Germinal center (tissue), 1 donor: ENCODE results near the gene KRTCAP2.
"Not testable (repeated sequence)": the region's sequence is repeated elsewhere in the genome, so short reads cannot be mapped to it uniquely, and the experiment has no call there.

Source experiments
- DNase-seq: peaks from one replicate; pipeline ENCODE4 v3.0.0; 2012; ENCODE audit warnings: mixed read lengths, low spot score

The KRTCAP2 gene

DNA sequence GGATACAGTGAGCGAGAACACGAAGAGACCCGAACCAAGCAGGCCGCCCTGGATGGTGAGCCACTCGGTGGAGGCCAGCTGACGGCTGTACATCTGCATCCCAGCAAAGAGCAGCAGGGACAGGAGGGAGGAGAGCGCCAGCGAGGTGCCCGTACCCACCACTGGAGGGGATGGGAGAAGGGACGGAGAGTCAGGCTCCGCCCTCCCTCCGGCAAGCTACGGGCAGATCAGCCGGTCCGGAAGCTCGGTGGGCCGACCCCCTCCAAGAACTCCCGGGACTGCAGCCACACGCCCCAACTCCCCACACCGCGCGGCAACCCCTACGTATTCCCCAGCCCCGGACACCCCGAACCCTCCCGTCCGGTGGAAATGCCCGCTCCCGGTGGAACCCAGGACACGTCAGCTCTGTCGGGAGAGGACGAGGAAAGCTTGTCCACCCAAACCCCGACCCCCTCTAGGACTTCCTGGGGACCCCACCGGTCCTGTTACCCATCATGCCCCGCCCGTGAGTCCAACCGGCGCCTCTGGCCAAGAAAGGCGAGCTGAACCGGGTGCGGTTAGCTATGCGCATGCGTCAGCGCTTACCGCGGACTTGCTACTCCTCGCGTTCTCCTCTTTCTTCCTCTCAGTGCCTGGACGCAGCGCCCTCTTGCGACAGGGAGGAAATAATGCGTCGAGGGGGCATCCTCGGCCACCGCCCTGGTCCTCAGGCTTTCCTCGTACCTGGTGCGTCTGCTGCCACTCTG, at the start of gene KRTCAP2:
Gene KRTCAP2 (minus strand): TSS at position 573 of the 746 bp plus-strand sequence. CDS start 80 bp downstream, at position 493.
- DNase-seq, result peak; percentile 97

DNA sequence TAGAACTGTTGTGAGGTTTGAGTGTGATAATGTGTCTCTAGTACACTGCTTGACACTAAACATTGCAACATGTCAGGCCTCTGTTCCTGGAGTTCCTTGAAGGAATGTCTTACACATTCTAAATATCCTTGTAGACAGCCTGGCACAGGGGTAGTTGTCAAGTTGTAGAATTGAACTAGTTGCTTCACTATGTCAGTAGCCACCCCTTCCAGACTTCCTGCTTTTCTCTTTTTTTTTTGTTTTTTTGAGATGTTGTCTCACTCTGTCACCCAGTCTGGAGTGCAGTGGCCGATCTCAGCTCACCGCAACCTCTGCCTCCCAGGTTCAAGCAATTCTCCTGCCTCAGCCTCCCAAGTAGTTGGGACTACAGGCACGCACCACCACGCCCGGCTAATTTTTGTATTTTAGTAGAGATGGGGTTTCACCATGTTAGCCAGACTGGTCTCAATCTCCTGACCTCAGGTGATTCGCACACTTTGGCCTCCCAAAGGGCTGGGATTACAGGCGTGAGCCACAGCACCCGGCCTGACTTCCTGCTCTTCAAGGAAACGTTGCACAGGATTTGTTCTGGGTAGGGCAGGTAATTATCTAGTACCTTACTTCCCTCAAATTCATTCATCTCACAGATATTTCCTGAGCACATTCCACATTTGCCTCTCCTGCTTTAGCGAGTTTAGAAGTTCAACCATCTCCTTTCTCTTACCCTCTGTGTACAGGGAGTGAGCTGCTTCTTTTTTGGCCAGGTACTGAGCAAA, 47.3 kb upstream of the KRTCAP2 start:
- DNase-seq, result not testable (repeated sequence)

DNA sequence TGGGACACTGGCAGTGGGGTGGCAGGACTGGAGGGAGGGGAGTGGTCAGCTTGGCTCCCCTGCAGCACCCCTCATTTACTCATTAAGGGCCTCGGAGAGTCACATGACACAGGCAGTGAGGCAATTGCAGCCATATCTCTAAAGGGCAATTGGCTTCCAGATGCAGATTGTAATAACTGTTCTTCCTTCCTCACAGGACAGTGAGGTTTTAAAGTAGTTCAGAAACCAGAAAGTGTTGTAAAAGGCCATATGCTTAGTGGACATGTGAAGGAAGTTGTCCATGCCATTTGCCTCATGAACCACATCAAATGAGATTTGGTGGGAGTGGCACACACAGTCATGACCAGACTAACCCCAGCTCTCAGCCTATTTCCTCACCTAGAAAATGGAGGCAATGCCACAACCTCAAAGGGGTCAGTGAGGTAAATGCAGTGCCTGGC, 46.5 kb upstream of the KRTCAP2 start:
- no peak for DNase-seq

DNA sequence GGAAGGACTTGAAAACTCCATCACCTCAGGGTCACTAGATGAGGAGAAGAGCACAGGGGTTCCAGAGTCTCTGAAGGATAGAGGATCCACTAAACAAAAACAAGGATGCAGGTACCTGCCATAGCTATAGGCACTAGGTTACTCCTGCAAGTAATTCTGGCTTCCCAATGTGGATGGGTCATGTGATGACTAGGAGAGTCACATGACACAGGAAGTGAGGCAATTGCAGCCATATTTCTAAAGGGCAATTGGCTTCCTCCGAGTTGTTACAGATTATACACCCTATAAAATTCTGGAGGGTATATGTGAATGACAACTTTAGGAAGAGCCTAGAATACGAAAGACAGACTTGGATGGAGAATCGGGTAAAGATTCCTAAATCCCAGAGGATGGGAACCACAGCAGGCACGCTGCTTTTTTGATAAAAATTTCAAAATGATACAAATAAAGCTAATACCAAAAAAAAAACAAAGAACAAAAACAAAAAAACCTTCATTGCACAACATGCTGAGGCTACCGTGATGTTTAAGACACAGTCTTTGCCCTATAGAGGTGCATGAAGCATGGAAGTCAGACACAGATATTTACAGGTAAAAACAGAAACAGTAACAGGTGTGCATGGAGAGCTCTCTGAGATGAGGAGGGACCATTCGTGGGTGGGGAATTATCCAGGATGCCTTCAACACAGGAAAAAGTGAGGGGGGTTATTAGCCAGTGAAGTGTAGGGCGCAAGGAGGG, 45.9 kb upstream of the KRTCAP2 start:
- no peak for DNase-seq

DNA sequence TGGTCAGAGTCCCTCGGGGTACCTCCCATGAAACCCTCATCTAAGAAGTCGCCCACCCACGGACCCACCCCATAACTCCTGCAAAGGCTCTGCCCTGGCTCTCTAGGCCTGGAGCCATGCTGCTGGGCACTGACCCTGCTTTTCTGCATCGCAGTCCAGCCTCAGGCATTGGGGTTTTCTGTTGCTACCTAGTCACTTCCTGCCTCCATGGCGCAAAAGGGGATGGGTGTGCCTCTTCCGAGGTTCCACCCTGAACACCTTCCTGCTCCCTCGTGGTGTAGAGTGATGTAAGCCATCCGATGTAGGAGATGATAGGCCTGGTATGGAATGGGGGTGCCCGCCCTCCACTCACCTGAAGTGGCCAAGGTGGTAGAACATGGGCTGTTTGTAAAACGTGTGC, 41.6 kb upstream of the KRTCAP2 start:
- not testable (repeated sequence) for DNase-seq

DNA sequence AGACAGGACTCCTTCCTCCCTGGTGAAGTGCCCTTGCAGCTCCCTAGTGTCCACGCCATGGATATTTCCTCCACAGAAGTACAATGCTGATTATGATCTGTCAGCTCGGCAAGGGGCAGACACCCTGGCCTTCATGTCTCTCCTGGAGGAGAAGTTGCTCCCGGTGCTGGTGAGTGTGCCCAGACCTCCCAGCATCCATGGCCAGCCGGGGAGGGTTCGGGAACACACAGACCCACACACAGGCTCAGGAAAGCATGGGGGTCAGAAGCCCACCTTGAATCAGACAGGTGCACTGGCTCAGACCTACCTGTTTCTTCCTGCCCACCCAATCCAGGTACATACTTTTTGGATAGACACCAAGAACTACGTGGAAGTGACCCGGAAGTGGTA, 38.9 kb upstream of the KRTCAP2 start:
- DNase-seq, result not testable (repeated sequence)

DNA sequence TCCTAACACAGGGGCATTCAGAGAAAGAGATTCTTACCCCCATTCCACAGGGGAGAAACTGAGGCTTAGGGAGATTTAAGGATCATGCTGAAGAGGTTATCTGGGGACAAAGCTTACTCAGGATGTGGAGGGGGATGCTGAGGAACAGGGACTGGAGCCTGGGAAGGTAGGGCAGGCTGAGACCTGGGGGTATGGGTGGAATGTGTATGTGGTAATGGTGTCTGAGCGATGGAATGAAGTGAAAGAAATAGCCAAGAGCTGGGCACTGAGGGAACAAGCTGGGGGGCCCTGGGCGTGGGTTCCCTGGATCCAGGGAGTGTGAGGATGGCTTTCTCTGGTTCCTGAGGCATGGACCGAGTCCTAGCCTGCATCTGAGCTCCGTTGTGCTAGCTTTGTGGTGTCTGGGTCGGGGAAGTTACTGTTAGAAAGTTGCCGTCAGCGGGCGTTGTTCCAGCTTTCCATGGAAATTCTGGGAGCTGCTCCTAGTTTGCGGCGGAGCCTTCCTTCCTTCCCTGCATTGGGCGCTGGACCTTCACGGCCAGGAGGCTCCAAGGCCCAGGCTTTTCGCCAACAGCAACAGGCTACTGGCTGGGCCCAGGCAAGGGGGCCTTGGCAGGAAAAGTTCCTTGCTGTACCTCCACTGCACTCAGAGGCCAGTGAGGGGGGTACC, 38.4 kb upstream of the KRTCAP2 start:
- DNase-seq, result not testable (repeated sequence)

DNA sequence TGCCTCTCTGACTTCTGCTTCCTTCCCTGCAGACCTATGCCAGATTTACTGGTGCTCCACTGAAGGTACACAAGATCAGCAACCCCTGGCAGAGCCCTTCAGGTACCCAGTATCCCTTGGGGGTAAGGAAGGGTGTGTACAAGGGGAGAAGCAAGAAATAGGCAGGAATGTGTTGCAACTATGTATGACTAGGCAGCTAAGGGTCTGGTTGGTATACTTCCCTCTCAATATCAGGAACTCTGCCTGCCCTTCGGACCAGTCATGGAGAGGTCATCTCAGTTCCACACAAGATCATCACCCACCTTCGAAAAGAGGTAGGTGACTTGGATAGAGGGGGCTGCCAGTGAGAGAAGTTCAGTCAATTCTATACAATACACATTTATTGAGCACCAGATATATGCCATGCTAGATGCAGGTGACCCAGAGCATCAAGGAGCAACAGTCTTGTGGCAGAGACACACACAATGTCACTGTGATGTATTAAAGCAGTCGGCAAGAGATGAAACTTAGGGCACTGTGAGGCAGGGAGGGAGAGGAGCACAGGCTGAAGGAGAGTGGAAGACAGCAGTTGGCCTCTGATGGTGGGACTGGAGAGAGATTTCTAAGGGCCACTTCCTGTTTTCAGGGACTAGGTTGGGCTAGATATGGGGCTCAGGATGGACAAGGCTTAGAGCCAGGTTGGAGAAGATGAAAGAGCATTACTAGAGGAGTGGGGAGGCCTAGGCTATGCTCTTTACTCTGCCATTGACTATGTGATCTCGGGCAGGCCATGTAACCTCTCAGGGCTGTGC, 37.4 kb upstream of the KRTCAP2 start:
- no peak for DNase-seq

DNA sequence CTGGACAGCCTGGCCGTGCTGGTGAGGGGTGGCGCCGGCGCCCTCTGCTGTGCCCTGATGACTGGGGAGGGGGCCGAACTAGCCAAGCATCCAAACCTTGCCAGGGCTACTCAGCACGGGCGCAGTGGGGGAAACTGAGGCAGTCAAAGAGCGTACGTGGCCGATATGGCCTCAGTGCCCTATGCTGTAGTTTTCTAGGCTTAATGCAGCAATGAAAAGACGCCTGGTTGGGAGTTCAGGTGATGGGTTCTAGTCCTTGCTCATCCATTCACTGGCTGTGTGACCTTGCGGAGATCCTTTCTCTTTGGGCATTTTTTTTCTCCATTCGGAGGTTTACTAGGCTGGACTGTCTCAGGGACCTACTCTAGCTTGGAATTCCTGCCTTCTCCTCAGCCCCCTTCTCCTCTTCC, 36.2 kb upstream of the KRTCAP2 start:
- no peak for DNase-seq

DNA sequence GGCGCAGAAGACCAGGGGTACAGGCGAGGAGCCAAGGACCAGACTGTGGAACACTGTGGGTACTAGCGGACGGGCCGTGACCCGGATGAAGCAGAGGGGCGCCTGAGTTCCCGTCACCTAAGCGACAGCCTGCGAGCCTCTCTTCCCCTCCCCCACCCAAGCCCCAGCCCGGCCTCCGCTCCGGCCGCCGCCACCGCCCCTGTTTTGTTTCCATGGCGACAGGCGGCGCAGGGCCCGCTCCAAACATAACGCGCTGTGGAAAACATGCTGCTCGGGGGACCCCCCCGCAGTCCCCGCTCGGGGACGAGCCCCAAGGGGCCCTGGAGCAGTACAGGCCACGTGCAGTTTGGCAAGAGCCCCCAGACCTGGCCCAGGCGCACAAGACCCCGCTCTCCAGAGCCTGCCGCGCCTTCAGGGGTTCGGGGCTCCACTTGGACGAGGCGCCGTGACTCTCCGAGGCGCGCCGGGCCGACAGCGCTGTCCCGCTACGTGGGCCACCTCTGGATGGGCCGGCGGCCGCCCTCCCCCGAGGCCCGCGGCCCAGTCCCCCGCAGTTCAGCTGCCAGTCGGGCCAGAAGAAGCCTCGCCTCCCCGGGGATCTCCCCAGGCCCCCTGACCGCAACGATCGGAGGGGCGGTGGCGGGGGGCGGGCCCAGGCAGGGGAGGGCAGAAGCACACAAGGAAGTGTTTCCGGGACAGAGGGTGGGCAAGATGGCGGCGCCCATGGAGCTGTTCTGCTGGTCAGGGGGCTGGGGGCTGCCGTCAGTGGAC, 35.6 kb upstream of the KRTCAP2 start, which contains the start of gene MTX1:
Gene MTX1 (plus strand): TSS at position 155 of the 771 bp plus-strand sequence. CDS start 110 bp downstream, at position 265.
- peak; percentile 83 for DNase-seq

DNA sequence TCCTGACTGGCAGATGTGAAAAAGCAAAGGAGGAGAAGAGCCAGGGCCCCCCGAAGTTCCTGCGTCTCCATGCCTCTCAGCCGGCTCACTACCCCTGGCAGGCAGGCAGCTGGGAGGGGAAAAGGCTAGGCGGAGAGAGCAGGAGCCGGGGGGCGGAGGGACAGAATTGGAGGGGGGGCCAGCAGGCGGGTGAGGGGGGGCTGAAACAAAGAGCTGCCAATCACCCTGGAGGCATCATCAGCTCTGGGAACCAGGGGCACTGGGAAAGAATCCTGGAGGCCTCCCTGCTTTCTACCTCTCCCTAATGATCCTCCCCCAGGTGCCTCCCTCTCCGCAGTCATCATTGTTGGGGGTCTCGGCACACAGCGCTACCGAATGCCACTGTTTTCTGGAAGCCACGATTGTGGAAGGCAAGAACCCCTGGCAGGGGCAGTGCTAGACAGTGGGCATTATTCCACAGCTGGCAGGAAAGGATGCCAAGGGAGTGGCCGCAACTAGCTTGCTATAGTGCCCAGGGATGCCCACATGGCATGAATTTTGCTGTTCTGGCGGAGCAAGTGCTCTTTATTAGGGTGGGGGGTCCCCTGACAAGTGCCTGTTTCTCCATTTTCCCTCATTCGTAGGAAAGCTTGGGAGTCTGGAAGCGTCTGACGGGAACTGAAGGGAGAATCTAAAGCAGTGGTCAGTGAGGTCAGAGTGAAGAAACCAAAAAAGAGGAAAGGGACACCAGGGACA, 34.9 kb upstream of the KRTCAP2 start, which contains the start of gene THBS3:
Gene THBS3 (minus strand): TSS at position 92 of the 735 bp plus-strand sequence. CDS start 21 bp downstream, at position 71.
- no peak for DNase-seq

DNA sequence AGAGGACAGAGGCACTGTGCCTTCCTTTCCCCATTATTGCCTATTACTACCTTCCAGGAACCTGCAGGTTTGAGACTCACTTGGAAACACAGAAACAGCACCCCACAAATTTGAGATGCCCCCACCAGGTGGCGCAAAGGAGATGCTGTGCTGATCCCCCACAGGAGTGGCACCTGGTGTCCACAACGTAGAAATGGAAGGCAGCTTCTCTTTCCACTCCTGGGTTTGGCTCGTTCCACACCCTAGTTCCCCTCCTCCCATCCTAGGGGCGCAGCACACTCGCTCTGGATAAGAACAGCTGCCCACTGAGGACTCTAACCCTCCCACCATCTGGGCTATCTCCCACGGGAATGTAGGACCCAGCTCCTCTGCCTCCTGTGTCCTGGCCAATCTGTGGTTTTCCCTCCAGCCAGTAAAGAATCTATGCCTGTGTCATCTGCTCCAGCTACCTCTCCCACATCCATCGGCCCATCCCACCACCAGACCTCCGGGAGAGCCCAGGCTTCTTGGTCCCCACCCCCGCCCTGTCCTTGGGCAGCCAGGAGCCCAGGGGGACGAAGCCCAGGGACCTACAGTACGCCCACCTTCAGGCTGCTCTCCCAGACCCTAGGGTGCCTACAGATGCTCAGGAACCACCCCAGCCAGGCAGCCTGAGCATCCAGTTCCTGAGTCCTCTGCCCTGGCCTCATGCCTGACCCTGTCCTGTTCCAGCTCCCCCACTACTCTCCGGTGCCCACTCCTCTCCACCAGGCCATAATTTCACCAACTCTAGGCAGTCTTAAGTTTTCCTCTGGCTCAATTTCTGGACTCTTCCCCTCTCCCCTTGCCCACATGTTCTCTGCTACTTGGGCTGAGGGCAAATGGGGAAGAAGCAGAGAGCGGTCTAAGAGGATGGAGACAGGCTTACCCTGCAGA, 34.0 kb upstream of the KRTCAP2 start:
- peak; percentile 83 for DNase-seq

DNA sequence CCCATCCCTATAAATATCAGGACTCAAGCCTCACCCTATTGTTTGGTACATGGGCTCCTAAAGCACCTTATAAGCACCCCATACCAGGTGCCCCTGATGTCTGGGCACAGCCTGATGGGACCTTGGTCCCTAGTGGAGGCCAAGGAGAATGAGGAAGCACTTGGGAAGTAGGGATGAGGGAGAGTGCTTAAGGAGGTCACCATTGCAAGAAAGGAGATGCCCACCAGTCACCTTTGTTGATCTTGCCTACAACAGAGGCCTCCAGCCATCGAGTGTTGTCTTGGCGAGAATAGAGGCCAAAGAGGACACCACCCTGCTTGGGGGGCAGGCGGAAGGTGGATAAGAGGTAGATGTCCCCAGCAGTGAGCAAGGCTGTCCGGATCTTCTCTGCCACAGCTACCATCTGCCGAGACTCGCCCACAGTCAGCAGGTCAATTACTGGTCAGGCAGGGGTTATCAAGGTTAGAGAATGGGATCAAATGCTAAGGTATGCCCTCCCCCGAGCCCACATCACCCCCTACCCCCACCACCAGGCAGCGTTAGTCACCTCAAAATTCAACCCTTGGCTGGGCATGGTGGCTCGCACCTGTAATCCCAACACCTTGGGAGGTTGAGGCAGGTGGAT, 33.0 kb upstream of the KRTCAP2 start:
- DNase-seq, result no peak

DNA sequence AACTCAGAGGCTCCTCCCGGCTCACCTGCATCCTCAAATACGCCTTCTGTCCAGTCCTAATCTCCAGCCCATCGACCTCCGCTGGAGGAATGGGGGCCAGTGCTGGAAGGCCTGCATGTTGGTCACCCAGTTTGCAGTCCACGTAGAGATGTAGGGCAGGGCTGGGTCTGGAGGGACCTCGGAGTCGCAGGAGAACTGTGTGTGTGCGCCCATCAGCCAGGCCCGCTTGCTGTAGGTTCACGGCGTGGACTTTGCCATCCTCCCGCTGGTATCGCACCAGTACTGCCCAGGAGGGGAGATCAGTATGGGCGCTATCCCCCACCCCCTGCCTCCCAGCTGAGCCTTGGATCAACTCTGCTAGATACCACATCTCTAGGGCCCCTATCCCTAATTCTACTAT, 31.9 kb upstream of the KRTCAP2 start:
- DNase-seq, result no peak

DNA sequence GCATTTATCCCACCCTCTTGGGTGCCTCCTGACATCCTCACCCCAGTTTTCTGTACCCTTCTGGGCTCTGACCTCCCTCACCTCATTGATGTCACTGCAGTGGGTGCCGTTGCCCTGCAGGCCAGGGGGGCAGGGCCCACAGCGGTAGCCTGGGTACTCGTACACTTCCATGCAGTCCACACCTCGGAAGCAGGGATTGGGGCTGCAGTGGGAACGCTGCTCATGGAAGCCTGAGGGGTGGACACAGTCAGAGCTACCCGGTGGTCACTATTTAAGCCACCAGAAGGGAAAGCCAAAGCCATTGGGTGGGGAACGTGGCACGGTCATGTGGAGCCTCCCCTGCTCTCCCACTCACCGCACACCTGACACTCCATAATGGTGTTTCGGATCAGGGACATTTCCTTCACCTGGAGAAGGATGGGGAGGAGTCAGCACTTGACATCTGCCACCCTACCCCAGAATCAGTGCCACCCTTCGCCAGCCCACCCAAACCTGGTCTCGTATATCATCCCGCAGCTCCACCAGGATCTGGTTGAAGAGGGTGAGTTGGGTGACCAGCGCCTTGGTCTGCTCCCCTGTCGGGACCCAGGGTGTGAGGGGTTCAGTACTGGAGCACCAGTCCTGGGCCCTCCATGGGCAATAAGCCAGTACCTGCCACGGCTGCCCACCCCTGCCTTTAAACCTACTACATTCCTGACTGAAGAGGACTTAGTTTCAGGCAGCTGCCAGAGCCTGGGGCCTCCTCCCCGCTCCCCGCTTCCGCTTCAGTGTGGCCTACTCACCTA, 29.8 kb upstream of the KRTCAP2 start:
- no peak for DNase-seq

DNA sequence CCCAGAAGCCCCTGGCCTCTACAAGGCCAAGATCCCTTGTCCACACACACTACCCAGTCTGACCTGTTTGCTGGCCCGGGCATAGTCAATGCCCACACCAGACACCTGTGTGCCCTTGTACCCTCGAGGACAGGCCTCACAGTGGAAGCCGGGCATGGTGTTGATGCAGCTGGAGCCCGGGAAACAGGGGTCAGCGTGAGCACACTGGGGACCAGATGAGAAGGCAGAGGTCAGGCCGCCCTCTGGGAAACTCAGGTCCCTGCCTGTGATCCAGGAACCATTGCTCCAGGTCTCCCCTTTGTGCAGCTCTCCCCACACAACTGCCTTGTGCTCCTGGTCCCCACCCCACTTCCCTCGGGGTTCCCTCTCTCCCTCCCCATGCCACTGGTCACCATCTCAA, 29.1 kb upstream of the KRTCAP2 start:
- no peak for DNase-seq

DNA sequence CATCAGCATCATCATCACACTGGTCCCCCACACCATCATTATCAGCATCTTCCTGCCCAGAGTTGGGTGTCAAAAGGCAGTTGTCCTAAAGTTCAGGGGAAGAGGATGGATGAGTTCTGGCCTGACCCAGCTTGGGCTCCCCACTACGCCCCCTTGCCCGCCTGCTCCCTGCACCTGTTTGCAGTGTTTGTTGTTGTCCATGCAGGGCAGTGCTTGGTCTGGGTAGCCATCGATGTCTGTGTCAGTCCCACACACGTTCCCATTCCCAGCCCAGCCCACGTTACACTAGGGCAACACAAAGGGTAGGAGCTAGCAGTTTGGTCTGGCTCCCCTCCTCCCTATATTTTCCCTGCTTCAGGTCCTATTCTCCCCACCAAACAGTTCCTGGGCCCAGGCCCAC, 27.8 kb upstream of the KRTCAP2 start:
- no peak for DNase-seq
